Lower leg skin (tissue), 4 donors: ENCODE measurements around the gene SPACA4. TPM values are rescaled to one million over a fixed set of nuclear protein-coding genes. Genes with fewer than 3 reads are reported as not detected.
A peak's percentile ranks its signal among the peaks of the same experiment; 100 is the strongest.

Source experiments
- DNase-seq, 2 donors: peaks; one replicate each; pipeline ENCODE4 v3.0.0-alpha.2; 2019; ENCODE audit warnings: low spot score in 2 of 2
- H3K4me3 ChIP-seq: fragments of 200-600 bp; sonication (generic); 2 replicates; pipeline ENCODE4 v1.5.1; 2017; ENCODE audit warnings: mild to moderate bottlenecking, low read depth; ENCODE audit not compliant: poor library complexity, severe bottlenecking
- POLR2A ChIP-seq, 2 donors: fragments of 450-650 bp; IDR thresholded peaks; one replicate each; pipeline ENCODE4 v1.6.1; 2016 to 2017; ENCODE audit warnings: antibody characterized with exemption in 2 of 2, mild to moderate bottlenecking in 1 of 2, moderate library complexity in 1 of 2
- WGBS, 2 donors: methylation state at CpG; one replicate each; pipeline ENCODE4 v1.1.5; 2018; 5-methylcytosine and 5-hydroxymethylcytosine counted together
- intact Hi-C: fragments of 100-400 bp; cut with DNase I; formaldehyde crosslinking; loops from one replicate; pipeline ENCODE4 v1.15.0; 2023; ENCODE audit warnings: low total_unique reads
- total RNA-seq, 4 donors: library from RNA; depleted of rRNA; stranded (reverse); fragments of >200 nt; gene quantifications; one replicate each; pipeline ENCODE4 v1.1.0, GENCODE V29; 2016
- TF ChIP-seq, protein P1 (sequence below), 3 donors: fragments of 450-650 bp; IDR thresholded peaks; one replicate each; pipeline ENCODE4 v1.5.1; 2016; ENCODE audit warnings: antibody characterized with exemption in 3 of 3, mild to moderate bottlenecking in 3 of 3, moderate library complexity in 2 of 3

Gene SPACA4
- total RNA-seq, 4 donors from 2014 or later = 1.7 to 2.1 TPM; not detected in 2

DNA sequence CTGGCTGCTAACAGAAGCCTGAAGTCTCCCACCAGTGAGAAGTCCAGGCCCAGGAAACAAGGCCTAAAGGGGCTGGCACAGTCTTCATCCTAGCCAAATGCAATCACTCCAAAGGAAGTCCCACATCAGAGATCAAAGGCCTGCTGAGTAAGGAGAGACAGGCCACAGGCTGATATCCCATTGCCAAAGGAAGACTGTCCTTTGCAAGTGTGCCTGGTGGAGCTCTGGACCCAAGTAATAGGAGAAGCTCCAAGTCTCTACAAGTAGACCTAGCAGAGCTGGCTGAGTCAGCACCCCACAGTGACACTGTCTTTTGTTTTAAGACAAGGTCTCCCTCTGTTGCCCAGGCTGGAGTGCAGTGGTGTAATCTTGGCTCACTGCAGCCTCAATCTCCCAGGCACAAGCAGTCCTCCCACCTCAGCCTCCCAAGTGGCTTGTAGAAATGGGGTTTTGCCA lies 26.2 kb downstream of the SPACA4 start:
- TF ChIP-seq, protein P1, sequence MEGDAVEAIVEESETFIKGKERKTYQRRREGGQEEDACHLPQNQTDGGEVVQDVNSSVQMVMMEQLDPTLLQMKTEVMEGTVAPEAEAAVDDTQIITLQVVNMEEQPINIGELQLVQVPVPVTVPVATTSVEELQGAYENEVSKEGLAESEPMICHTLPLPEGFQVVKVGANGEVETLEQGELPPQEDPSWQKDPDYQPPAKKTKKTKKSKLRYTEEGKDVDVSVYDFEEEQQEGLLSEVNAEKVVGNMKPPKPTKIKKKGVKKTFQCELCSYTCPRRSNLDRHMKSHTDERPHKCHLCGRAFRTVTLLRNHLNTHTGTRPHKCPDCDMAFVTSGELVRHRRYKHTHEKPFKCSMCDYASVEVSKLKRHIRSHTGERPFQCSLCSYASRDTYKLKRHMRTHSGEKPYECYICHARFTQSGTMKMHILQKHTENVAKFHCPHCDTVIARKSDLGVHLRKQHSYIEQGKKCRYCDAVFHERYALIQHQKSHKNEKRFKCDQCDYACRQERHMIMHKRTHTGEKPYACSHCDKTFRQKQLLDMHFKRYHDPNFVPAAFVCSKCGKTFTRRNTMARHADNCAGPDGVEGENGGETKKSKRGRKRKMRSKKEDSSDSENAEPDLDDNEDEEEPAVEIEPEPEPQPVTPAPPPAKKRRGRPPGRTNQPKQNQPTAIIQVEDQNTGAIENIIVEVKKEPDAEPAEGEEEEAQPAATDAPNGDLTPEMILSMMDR (IDR thresholded peaks at IDR 0.05) = no peak
- no peak for TF ChIP-seq POLR2A (IDR thresholded peaks at IDR 0.05)
- no peak for DNase-seq
- intact Hi-C loops = no loop called here
- no peak overlapping the region for H3K4me3 ChIP-seq

- no peak for DNase-seq
- WGBS, 2 donors = 49 to 64% methylated on average over 22 of the region's 22 CpGs
- no peak overlapping the region for H3K4me3 ChIP-seq
- intact Hi-C loops = no loop called here
- no peak for TF ChIP-seq POLR2A (IDR thresholded peaks at IDR 0.05)
- TF ChIP-seq, protein P1 (IDR thresholded peaks at IDR 0.05) = no peak
These were observed 26.9 kb downstream of the SPACA4 start for GRCh38 chr19:48633148-48634035.

- no peak overlapping the region for H3K4me3 ChIP-seq
- TF ChIP-seq, protein P1 (IDR thresholded peaks at IDR 0.05) = no peak
- TF ChIP-seq POLR2A (IDR thresholded peaks at IDR 0.05) = no peak
- intact Hi-C loops = no loop called here
- no peak for DNase-seq
- WGBS, 2 donors = 23 to 28% methylated on average over 7 of the region's 7 CpGs
These were observed 27.4 kb downstream of the SPACA4 start for GRCh38 chr19:48634036-48634342.

DNA sequence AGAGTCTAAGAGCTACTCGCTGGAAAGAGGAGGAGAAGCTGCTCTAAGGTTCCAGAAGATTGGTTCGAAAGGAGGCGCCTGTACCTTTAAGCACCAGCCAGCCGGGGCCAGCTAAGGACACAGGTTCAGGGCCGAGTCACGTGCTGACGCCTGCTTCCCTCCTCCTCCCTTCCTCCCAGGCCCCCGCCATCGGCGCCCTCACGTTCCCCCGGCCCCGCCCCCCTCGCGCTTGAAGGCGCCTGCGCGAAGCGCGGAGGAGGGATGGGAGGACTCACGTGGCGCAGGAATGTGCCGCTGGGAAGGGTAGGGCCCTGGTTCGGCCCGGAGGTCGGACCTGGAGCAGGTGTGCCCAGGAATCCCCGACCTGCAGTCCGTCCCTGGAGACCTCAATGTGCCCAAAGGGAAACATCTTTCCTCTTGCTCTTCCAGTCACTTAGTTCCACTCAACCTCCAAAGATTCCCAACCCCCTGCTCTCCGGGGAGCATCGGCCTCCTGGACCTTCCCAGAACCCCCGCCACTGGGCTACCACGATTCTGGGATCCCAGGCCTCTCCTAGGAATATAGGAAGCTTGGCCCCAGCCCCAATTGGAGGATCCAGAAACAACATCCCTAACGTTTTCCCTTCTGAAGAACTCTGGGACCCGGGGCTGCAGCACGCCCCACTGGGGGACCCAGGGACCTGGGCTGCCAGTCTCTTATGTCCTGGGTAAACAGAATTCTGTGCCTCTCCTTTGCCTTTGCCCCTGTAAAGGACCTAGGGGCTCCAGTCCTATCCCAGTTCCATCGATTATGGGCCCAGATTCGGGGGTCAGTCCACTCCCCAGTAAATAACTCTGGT lies 28.1 kb downstream of the SPACA4 start:
- no peak for TF ChIP-seq POLR2A (IDR thresholded peaks at IDR 0.05)
- TF ChIP-seq, protein P1 (IDR thresholded peaks at IDR 0.05) = no peak
- 3 to 4% methylated on average over 36 to 37 of the region's 37 CpGs for WGBS, 2 donors
- DNase-seq = peak; percentile 96 to 99
- H3K4me3 ChIP-seq = no peak overlapping the region
- intact Hi-C loops = no loop called here

DNA sequence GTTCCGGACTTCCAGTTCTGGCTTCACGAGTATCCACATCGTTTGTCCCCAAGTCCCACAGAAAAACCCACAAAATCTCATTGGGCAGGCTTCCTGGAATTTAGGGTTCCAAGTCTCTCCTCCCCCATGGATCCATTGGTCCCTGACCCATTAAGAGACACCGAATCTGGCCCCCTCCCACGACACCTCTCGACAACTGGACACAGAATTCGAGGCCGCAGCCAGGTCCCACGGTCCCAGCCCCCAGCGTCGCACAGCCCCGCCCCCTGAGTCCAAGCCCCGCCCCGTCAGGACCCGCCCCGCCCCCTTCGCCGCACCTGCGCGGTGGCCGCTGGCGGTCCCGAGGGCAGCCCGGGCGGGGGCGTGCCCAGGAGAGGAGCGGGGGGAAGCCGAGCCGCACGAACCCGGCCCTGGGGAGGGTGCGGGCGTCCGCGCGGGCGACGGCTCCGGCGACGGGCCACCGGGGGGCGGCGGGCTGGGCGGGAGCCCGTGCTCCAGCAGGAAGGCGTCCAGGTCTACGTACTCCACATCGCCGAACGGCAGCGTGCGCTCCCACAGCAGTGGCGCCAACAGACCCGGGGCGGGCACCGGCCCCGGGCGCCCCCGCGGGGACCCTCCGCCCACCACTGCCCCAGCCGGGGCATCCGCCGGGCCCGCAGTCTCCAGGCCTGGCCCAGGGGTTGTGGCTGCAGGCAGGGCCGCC lies 28.9 kb downstream of the SPACA4 start:
- peak in 1 of 2 donors; percentile 94 for DNase-seq
- intact Hi-C loops = no loop called here
- peak overlapping the region; percentile 59 for H3K4me3 ChIP-seq
- WGBS, 2 donors = 0 to 1% methylated on average over 26 to 39 of the region's 67 CpGs
- TF ChIP-seq, protein P1 (IDR thresholded peaks at IDR 0.05) = no peak
- TF ChIP-seq POLR2A (IDR thresholded peaks at IDR 0.05) = no peak
